Heart left ventricle (tissue), 13 donors: ENCODE results near the gene RNF7.
"Not testable (repeated sequence)": the region's sequence is repeated elsewhere in the genome, so short reads cannot be mapped to it uniquely, and the experiment has no call there.

Source experiments
- CTCF ChIP-seq, 12 donors: fragments of 200-600 bp; sonication (generic) in 4 of 12; IDR thresholded peaks; one replicate each; pipeline versions ENCODE4 v1.5.0 to v1.8.0; 2018 to 2022; ENCODE audit warnings: antibody characterized with exemption in 12 of 12, mild to moderate bottlenecking in 5 of 12
- POLR2A ChIP-seq, 2 donors: fragments of 450-650 bp; IDR thresholded peaks; one replicate each; pipeline ENCODE4 v1.6.1; 2017; ENCODE audit warnings: antibody characterized with exemption in 2 of 2, mild to moderate bottlenecking in 2 of 2, moderate library complexity in 2 of 2
- donor health status: ischemic (EF 13 %, LVEDD 7.1; RV severe dilation, severe dysfunction).
- donor health status: DM: no; HTN: yes; CAD: no.
- donor health status: DM: no; HTN: no; CAD: no.
- donor health status: ischemic (EF 25% LVEDD 6.9; RV normal size, moderate dysfunction).
- donor health status: ischemic (EF 25% LVEDD 5.7; RV mildly dilated, moderate dysfunction).
- donor health status: ischemic (EF 35%, LVEDD 5.7; RV mildly dilated, moderate dysfunction).
- donor health status: nonischemic (EF 11% LVEDD 7.7; RV severe dilation, severe dysfunction).
- donor health status: DM: yes; HTN: yes; CAD: no.
- donor health status: PGD.
- donor health status: ischemic (EF 29% LVEDD 5.4; RV normal size, mild dysfunction).
- donor health status: nonischemic (EF 23%, LVEDD 6.1; RV moderate dilation, normal function).

- TF ChIP-seq CTCF, POLR2A (IDR thresholded peaks at IDR 0.05): not testable (repeated sequence)
Measured at GRCh38 chr3:141691471-141691870, 46.6 kb upstream of the RNF7 start.
